ENCODE measurements around the gene RBM20. TPM values are rescaled to one million over a fixed set of nuclear protein-coding genes. Genes with fewer than 3 reads are reported as not detected.
"Not testable (repeated sequence)": the region's sequence is repeated elsewhere in the genome, so short reads cannot be mapped to it uniquely, and the experiment has no call there.

Gene RBM20
- total RNA-seq, 1 donor from 2014 or later = 4.6 TPM

DNA sequence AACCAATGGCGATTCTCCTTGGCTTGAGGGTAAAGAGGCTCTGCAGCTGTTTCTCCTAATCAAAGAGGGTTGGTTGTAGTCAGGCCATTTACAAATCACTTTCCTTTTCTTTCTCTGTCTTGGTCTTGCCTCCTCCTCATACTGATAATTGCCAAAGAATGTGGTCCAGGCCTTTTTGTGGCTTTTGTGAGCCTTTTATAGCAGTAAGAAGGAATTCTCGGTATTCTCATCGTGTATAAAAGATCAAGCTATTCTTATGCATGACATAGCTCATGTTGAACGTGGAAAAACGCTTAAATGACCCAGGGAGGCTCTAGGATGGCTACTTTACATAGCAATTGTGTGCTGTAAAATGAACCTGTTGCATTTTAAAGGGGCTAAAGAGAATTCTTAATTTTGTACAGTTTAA lies 62.6 kb downstream of the RBM20 start:
- no peak for DNase-seq

DNA sequence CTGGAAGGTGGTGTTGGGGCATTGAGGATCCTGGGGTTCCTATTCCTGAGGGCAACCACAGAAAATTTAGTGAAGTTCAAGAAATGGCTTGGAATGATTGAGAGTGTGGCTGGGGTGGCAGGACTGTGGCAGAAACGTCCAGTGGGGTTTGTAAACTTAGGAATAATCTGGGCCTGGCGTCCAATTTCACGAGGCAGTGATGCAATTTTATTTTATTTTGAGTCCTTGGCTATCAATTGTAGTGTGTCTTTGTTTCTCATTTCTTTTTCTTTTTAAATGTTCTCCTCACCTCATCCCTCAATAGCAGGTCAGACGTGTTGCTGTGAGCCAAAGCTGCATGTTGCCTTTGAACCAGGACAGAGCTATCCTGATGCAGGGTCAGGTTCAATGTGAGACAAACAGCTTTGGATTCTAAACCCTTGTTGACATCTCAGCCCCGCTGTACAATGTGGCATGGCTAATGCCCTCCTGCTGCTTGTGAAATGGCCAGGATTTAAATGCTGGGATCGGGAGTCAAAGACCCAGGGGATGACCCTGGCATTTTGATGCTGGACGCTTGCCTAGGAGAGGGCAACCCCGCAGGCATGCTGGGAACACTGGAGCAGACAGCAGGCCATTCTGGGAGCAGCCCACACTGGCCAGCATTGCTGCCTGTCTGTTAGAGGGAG lies 64.8 kb downstream of the RBM20 start:
- DNase-seq = no peak

DNA sequence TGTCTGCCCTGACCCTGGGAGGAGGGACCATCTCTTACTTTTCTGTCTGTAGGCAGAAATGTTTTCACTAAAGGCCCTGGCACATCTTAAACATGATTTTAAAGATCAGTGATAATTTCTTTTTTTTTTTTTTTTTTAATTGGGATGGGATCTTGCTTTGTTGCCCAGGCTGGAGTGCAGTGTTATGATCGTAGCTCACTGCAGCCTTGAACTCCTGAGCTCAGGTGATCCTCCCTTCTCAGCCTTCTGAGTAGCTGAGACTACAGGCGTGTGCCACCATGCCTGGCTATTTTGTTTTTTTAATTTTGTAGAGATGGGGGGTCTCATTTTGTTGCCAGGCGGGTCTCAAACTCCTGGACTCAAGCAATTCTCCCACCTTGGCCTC lies 65.3 kb downstream of the RBM20 start:
- no peak for DNase-seq

DNA sequence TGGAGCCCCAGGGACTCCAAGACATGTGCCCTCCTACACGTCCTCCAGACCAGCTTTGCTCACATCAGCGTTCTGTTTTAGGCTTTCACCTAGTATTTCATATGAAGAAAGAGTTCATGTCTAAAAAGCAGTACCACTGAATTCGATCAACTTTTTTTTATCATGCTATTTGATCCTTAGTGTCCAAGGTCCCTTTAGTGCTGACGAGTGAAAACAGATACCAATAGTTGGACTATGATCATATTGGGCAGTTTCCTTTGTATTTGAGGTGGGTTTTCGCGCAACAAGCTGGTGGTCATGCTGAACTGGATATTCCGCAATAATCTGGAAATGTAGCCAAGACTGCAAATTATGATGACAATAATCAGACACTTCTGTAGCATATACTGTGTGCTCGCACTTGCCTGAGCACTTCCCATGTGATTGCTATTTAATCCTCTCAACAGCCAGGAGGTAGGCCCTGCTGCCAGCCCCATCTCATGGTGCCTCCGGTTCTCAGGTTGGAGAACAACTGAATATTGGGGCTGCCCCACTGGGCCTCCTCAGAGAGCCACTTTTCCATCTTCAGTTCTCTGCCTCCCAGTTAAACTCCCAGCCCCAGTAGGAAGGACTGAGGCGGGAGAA lies 65.9 kb downstream of the RBM20 start:
- no peak for DNase-seq

DNA sequence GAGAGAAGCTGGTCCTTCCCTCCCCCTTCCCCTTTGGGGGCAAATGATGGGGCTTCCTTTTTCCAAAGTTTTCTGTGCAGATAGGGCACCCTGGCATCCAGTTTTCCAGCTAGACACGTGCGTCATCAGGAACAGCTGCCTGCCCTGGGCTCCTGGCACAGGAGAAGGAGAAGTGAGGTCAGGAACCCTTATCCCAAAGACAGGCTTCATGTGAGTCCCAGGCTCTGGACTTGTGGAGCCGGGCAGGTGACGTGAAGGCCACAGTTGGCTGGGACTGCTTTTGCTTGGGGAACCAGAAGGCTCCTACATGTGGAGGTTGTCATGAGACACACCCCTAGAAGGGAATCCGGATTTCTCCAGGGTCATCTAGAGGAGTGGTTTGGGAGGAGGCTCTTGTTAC lies 66.5 kb downstream of the RBM20 start:
- no peak for DNase-seq

DNA sequence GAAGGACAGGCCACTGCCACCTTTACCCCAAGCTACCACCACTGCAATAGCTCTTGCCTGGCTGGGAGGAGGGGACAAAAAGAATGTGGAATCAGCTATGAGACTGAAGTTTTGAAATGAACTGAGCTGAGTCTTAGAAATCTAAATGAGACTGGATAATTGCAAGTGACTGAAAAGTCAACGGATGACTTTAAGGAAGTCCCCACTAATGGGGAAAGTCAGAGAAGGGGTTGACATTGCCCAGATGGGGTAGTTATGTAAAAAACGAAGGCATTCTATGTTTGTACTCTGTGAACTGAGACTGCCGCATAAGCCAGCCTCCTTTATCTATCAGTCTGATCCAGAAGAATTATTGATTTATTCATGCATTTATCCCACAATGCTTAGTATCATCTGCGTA lies 67.2 kb downstream of the RBM20 start:
- no peak for DNase-seq

DNA sequence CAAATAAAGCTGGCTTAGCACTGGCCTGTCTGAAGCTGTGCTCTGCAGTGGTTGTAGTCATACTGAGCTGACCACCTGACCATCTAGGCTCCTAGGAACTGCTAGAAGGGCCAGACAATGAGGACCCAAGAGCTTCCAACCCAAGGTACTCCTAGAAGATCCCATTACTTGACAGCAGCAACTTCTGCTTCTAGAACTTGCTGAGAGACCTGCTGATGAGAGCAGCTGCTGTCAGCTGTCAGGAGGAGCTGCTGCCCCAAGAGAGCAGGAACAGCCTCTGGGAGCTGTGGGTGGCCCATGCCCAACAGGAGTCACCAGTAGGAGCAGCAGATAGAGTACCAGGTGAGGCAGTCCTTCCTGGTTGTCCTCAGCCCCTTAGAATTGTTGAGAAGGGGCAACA lies 70.2 kb downstream of the RBM20 start:
- no peak for DNase-seq

DNA sequence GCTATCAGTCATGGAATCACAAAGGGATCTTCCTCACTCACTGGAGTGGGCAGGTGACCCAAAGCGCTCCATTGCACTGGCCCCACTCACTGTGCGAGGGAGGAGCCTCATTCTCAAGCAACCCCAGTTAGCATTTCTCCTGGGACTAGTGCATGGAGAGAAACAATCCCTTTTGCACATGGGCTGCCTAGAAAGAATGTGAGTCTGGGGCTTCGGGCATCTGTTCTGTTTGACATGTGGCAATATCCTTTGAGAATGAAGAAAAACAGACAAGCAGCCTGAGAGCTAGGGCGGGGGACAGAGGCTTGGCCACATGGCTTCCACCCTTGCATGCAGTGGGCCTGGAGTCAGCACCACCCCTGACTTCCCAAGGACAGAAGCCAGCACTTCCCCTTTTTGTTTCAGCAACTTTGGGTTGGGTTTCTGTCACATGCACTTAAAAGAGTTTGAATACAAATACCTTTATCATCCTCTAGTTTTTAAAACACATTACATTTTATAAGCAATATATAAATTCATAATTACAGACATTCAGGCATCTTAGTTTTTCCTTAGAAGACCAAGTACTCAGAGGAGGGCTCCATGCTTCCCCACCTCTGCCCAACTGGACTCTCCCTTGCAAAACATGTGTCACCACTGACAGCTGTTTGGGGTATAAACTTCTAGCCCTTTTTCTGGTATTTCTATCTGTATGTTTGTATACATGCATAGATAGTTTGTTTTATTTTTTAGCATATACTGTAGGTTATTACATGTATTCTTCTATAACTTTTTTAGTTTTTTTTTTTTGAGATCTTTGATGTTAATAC lies 73.8 kb downstream of the RBM20 start:
- DNase-seq = no peak

DNA sequence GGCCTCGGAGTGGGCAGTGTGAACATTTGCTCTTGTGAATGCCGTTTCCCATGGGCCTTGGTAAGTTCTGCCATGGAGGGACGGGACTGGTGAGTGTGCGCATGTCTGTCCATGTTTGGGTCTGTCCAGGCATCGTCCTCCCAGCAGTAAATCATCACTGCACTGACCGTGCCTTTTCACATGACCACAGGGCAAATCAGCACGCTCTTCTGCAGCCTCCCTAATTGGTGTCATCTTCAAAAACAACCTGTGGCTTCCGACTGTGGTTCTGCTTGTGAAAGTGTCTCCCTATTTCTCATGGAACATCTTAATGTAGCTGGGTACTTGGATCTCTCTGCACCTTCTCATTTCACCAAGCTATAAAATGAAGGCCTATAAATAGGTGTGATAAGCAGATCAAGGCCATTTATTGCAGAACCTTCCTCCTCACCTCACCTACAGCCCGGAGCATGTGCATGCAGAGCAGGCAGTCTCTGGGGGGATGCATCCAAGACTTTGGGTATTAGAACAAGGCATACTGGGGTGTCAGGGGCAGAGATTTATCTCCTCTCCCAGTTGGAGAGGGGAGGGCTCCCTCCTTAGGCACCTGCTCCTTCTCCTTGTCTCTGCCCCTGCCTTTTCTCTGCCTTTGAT lies 77.4 kb downstream of the RBM20 start:
- no peak for DNase-seq

DNA sequence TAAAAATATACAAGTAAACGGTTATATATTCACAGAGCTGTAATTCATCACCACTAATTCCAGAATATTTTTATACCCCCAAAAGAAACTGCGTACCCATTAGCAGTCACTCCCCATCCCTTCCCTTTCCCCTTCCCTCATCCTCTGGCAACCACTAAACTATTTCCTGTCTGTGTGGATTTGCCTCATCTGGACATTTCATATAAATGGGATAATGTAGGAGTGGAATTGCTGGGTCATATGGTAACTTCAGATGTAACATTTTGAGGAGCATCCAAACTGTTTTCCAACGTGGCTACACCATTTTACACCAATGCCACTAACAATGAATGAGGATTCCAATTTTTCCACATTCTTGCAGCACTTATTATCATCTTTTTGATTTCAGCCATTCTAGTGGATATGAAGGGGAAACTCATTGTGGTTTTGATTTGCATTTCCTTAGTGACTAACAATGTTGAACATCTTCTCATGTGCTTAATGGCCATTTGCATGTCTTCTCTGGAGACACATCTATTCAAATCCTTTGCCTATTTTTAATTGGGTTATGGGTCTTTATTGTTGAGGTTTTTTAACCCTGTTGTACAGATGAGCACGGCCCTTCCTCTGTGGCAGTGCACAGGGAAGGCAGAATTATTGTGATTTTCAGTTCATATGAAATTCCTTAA lies 79.2 kb downstream of the RBM20 start:
- no peak for DNase-seq

DNA sequence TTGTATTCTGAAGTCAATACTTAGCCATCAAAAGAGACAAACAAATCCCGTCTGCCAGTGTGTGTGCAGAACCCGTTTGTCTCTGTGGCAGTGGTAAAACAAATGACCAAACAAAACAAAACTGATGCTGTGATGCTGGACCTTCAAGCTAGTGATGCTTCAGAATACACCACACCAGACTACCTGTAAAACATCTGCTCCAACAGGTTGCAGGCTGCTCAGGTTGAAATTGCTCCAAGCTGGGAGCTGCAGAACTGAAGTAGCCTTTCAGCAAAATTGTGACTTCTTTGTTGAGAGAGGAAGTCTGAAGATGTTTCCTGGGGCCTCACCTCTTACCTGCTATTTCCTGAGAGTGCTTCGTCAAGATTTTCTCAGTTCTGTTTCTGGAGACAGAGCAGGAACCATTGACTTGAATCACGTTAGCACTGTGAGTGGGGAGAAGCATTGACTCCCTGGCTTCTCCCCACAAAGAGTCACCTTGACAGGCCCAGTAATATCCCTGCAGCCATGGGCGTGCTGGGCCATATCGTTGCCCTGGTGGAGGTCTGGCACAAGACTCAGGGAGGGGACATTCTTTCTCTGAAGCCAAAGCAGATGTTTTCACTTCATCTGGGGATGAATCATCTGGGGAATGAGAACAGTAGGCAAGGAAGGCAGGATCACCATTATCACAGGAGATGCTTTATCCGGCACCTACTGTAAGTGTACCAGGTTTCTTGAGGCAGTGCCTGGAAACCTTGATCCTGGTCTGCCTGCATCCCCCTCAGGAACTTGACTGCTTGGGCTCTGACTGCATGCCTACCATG lies 80.2 kb downstream of the RBM20 start:
- no peak for DNase-seq

DNA sequence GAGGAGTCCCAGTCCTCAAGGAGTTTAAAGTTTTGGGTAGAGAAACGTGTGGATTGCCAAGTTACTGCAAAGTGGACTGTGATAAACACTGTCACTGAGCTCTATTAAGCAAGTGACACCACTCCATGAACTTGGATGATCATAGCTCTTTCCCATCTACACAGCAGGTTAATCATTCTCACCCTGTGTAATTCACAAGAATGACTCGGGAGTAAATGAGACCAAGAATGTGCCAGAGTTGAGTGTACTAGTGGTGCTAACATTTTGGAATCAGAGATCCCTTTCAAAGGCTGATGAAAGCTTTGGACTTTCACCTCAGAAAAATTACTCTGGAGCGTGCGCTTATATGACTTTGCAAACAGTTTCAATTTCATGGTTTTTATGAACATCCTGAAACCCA lies 80.8 kb downstream of the RBM20 start:
- DNase-seq = no peak

DNA sequence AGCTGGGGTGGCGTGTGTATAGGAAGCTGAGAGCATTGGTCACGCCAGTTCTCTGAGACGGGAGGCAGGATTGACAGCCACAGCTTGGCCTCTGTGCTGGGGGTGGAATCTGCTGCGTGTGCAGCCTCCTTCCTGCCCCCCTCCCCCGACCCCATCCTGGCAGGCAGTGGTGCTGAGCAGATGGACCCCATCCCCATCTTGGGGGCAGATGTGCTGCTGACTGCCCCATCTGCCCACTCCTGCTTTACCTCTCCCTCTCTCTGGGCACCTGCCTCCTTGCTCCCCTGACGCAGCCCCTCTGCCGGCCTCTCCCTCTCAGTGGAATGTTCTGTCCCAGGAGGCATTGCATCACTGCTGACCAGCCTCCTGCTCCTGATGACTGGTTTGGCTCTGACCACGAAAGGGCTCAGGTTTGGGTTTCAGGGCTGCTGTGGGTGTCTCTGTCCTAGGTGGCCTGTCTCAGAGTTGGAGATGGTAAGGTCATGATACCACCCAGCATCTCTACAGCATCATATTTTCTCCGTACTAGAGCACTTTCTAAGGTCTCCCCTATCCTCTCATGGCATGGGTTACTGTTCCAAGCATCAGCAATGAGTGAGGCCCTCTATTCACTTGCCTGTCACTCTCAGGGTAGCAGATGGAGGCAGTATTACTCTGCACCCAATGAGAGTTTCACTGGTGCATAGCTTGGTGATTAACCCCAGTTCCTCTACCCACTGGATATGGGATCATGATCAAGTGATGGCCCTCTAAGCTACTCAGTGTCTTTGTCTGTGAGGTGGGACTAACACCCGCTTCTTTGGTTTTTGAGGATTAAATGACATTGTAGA lies 81.9 kb downstream of the RBM20 start:
- DNase-seq = no peak

DNA sequence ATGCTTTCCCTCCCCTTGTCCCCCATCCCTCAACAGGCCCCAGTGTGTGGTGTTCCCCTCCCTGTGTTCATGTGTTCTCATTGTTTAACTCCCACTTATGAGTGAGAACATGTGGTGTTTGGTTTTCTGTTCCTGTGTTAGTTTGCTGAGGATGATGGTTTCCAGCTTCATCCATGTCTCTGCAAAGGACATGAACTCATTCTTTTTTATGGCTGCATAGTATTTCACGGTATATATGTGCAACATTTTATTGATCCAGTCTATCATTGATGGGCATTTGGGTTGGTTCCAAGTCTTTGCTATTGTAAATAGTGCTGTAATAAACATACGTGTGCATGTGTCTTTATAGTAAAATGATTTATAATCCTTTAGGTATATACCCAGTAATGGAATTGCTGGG lies 83.6 kb downstream of the RBM20 start:
- not testable (repeated sequence) for DNase-seq

DNA sequence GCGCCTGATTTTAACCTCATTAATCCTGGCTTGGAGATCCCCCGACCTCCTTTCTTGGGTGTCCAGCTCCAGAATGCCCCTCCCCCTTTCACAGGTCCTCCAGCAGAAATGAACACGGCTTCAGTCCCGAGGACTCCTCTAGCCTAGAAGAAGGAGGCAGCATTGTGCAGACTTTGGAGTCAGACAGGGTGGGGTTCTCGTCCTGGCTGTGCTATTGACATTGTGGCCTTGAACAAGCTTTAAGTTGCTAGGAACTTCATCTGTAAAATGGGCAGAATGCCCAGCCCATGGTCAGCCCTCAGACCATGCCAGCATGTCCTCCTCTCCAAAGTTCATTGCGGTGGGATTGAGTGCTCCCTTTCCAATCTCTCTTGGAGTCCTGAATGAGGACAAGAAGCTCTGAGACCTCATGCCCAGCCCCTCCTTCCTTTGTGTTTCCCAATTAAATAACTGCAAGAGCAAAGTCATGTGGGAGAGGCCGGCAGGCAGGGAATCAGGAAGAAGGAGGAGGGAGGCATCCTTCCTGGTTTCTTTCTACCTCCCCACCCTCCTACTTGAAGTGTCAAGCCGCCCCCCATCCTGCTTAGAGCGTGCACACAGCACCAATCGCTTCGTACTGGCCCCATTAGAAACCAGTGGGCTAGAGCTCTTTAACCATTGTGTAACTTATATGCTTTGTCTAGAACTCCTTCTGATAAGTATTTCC lies 86.4 kb downstream of the RBM20 start:
- no peak for DNase-seq

DNA sequence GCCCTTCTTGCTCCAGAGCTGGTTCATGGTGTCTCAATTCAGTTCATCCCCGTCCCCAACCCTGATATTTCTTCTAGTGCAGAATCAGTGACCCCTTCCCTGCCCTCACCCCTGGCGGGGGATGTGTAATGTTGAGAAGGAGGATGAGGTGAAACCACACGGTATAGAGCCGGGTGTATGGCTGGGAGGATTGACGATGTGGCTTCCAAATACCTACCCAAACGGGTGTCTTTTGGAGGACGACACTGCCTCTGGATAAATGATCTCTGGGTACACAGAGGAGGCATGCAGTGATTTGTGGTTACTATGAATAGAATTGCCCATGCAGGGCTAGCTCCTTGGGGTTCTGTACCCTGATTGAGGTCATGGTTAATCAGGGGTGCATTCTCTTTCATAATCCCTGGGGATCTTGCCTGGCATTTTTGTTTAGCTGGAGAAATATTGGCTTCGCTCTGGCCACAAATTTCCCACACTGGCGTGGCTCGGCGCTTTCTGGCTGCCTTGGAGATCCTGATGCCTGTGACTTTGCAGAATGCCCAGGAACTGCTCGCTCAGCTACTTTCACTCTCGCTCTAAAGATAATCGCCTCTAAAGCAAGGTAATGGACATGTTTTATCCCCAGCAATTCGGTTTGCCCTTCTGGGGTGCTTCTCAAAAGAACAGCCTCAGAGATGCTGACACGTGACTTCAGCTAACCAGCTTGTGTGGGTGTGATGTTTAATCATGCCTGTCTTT lies 89.2 kb downstream of the RBM20 start:
- DNase-seq = no peak

DNA sequence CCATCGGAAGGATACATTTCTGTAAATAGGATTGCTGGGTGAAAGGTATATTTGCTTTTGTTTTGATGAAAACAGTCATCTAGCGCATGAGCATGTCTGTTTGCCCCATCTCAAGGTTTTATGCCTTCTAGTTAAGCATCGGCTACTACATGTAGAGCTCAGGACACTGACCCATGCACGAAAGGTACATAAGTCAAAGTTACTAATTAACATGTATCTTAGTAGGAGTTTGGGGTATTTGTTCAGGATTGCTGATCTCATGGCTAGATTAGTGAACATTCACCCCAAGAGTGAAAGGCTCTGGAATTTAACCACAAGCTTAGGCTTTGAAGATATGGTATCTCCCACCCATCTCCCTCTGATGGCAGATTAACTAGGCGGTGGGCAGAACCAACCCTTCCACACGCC lies 91.5 kb downstream of the RBM20 start:
- DNase-seq = no peak

DNA sequence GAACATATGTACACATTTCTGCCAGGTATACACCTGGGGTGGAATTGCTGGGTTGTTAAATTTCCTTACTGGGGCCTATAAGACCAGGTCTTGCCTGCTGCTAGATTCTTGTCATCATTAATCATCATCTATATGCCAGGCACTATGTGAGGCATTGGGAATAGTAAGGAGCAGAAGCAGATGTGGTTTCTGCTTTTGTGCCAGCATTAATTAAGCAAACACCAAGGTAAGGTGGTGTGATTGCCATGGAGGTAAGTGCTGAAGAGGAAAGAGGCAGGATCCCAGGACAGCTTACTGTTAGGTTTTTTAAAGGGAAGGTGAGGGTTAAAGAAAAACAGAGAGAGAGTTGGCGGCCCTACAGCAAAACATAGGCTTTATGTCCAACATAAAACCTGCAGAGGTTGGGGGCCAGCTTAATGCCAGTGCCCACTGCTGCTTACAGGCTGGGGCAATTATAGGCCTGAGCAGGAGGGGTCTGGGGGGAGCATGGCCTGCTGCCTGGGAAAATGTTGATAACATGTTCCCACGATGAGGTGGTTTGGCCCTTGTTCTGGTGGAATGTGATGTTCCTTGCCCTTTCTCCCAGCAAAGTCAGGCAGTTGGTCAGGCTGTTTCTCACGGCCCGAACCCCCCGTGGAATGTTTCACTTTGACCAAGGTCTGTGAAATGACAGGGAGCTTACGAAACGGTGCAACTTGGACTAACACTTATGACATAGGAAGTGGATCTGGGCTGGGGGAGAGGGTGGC lies 93.9 kb downstream of the RBM20 start:
- no peak for DNase-seq

DNA sequence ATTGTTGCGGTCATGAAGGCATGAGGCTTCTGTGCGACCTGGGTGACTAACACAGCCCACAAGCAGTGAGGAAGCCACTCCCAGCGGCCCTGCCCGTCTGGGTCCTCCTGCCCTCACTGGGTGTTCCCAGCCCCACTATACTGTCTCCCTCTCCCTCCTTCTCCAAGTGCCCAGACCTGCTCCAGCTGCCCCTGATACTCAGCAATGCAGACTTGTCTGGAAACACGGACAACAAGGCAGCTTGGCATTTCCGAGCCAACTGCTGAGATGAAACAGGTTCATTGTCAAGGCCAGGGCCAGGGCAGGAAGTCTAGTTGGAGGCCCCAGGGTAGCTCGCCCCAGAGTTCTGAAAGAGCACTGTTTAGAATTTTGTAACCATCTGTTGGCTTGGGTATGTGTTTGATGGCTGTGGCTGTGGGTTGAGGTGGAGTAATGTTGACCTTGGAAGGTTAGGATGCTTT lies 95.7 kb downstream of the RBM20 start:
- no peak for DNase-seq

All from dermis blood vessel endothelial cell (primary cell).